A673 (cell line): ENCODE data around the gene HS3ST3A1. TPM values are rescaled to one million over a fixed set of nuclear protein-coding genes. Genes with fewer than 3 reads are reported as not detected.

Experiments
- BruUV-seq: library from RNA; stranded (reverse); fragments of 400-500 nt; replicated peaks from 2 replicates; lab custom pipeline; 2021; lab: Mats Ljungman, UMichigan
- CTCF ChIA-PET: fragments of 300-600 bp; sonication (Branson Sonifier 250); formaldehyde crosslinking; loops from one replicate; lab custom pipeline; 2022; ENCODE audit warnings: antibody characterized with exemption; lab: Charles Lee
- POLR2A ChIA-PET: fragments of 300-600 bp; sonication (Branson Sonifier 250); formaldehyde crosslinking; loops from one replicate; lab custom pipeline; 2022; ENCODE audit warnings: antibody characterized with exemption; ENCODE audit not compliant: low non-redundant PET; lab: Charles Lee
- DNase-seq: peaks from one replicate; pipeline ENCODE4 v3.0.0-alpha.2; 2015; ENCODE audit warnings: low spot score
- H3K27ac ChIP-seq: fragments of 200-600 bp; sonication (generic); 2 replicates; pipeline ENCODE4 v1.5.1; 2016; ENCODE audit warnings: mixed run types, low read depth, mild to moderate bottlenecking, mixed read lengths, antibody characterized with exemption, low read length; ENCODE audit not compliant: poor library complexity, severe bottlenecking
- H3K27me3 ChIP-seq: fragments of 200-600 bp; sonication (generic); replicated peaks from 2 replicates; pipeline ENCODE4 v1.6.1; 2017; ENCODE audit warnings: mixed run types, low read depth, mild to moderate bottlenecking, mixed read lengths, antibody characterized with exemption, low read length; ENCODE audit not compliant: insufficient read depth, poor library complexity
- H3K36me3 ChIP-seq: fragments of 200-600 bp; sonication (generic); 2 replicates; pipeline ENCODE4 v1.6.1; 2016; ENCODE audit warnings: mixed run types, mild to moderate bottlenecking, mixed read lengths, antibody characterized with exemption, low read length; ENCODE audit not compliant: insufficient read depth, poor library complexity, severe bottlenecking
- H3K4me1 ChIP-seq: fragments of 200-600 bp; sonication (generic); 2 replicates; pipeline ENCODE4 v1.6.1; 2017; ENCODE audit warnings: mixed run types, mild to moderate bottlenecking, mixed read lengths, antibody characterized with exemption, low read length; ENCODE audit not compliant: insufficient read depth, poor library complexity, severe bottlenecking
- H3K4me3 ChIP-seq: fragments of 200-600 bp; sonication (generic); 2 replicates; pipeline ENCODE4 v1.5.1; 2016; ENCODE audit warnings: low read depth, mixed run types, mild to moderate bottlenecking, mixed read lengths, low read length; ENCODE audit not compliant: poor library complexity, severe bottlenecking
- H3K9me3 ChIP-seq: fragments of 200-600 bp; sonication (generic); 2 replicates; pipeline ENCODE4 v1.6.1; 2016; ENCODE audit warnings: mixed run types, low read depth, mild to moderate bottlenecking, mixed read lengths, antibody characterized with exemption, low read length; ENCODE audit not compliant: poor library complexity, severe bottlenecking
- CTCF ChIP-seq: fragments of 300-800, 200-600 bp; sonication (generic); conservative IDR thresholded peaks from 2 replicates; pipeline ENCODE4 v1.5.1; 2017; ENCODE audit warnings: low read depth, mild to moderate bottlenecking, antibody characterized with exemption, low read length, moderate library complexity, mixed read lengths
- EZH2 ChIP-seq: fragments of 200-600 bp; sonication (generic); IDR thresholded peaks from 2 replicates; pipeline ENCODE4 v1.6.1; 2017; ENCODE audit warnings: borderline replicate concordance, low read depth, mild to moderate bottlenecking, mixed read lengths, antibody characterized with exemption, low read length; ENCODE audit not compliant: poor library complexity, severe bottlenecking
- intact Hi-C: fragments of 100-400 bp; cut with micrococcal nuclease; formaldehyde crosslinking; loops from one replicate; pipeline ENCODE4 v1.10.0; 2022; ENCODE audit not compliant: unreplicated experiment
- total RNA-seq: library from RNA; stranded (reverse); gene quantifications from 2 replicates; pipeline ENCODE4 v1.2.3, GENCODE V29; 2021

Gene HS3ST3A1
- total RNA-seq, 1 experiment from 2014 or later, result not detected

GRCh38 chr17:13525876-13526275 lies 75.9 kb downstream of the HS3ST3A1 start:
- ChIA-PET POLR2A (no interaction called here), CTCF (no interaction called here)
- no peaks in the 10 kb centered on the region for H3K27me3 ChIP-seq
- BruUV-seq, result no TSS peak
- no peaks in the 10 kb centered on the region for H3K4me1 ChIP-seq
- H3K27ac ChIP-seq, result no peak overlapping the region
- no peaks in the 10 kb centered on the region for H3K36me3 ChIP-seq
- H3K4me3 ChIP-seq, result no peak overlapping the region
- no peak for TF ChIP-seq CTCF
- TF ChIP-seq EZH2, result no peak
- no peak for DNase-seq
- intact Hi-C loops, result loop anchor here (10.0 kb wide), 1 partner anchor 89 kb away; no protein-coding TSS in a partner anchor
- peaks cover 23% of the 10 kb centered on the region for H3K9me3 ChIP-seq

GRCh38 chr17:13523164-13523563 lies 78.6 kb downstream of the HS3ST3A1 start:
- no peaks in the 10 kb centered on the region for H3K27me3 ChIP-seq
- intact Hi-C loops, result loop anchor here (10.0 kb wide), 1 partner anchor 92 kb away; no protein-coding TSS in a partner anchor
- no TSS peak for BruUV-seq
- POLR2A ChIA-PET, result no interaction called here
- CTCF ChIA-PET, result no interaction called here
- H3K4me3 ChIP-seq, result no peak overlapping the region
- peaks cover 17% of the 10 kb centered on the region for H3K9me3 ChIP-seq
- TF ChIP-seq EZH2 (no peak), CTCF (no peak)
- no peak overlapping the region for H3K27ac ChIP-seq
- no peak for DNase-seq
- no peaks in the 10 kb centered on the region for H3K4me1 ChIP-seq
- no peaks in the 10 kb centered on the region for H3K36me3 ChIP-seq

GRCh38 chr17:13522749-13523148 lies 79.0 kb downstream of the HS3ST3A1 start:
- Histone ChIP-seq H3K4me1 (no peaks in the 10 kb centered on the region), H3K27me3 (no peaks in the 10 kb centered on the region), H3K4me3 (no peak overlapping the region), H3K27ac (no peak overlapping the region), H3K9me3 (peaks cover 17% of the 10 kb centered on the region), H3K36me3 (no peaks in the 10 kb centered on the region)
- no peak for DNase-seq
- TF ChIP-seq EZH2 (no peak), CTCF (no peak)
- intact Hi-C loops, result loop anchor here (10.0 kb wide), 1 partner anchor 92 kb away; no protein-coding TSS in a partner anchor
- BruUV-seq, result no TSS peak
- CTCF ChIA-PET, result no interaction called here
- POLR2A ChIA-PET, result no interaction called here
